T47D (cell line): Measurements from ENCODE around the gene RACGAP1.
"Not testable (repeated sequence)": the region's sequence is repeated elsewhere in the genome, so short reads cannot be mapped to it uniquely, and the experiment has no call there.

ENCODE experiments used
- DNase-seq, 2 experiments: peaks; one replicate each; pipeline versions ENCODE4 v3.0.0 to v3.0.0-alpha.2; 2011 to 2012; ENCODE audit warnings: low read depth in 1 of 2, low spot score in 1 of 2
- JUND ChIP-seq: IDR thresholded peaks from 2 replicates; pipeline ENCODE4 v1.6.1; 2012; ENCODE audit warnings: low read depth
- in situ Hi-C: cut with HindIII; loops from 2 replicates; pipeline ENCODE4 v1.10.0; 2016; ENCODE audit warnings: low sequenced_read_pairs, low pct_unique_long_range_greater_than_20kb

Gene RACGAP1

DNA sequence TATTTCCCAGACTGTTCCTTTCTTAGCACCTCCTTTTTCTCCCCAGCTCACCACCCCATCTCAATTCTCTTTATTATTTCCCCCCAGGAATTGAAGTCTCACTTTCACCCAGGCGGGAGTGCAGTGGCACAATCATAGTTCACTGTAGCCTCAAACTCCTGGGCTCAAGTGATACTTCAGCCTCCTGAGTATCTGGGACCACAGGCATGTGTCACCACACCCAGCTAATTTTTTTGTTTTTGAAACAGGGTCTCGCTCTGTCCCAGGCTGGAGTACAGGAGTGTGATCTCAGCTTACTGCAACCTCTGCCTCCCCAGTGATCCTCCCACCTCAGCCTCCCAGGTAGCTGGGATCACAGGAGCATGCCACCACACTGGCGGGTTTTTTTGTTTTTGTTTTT lies 11.0 kb downstream of the RACGAP1 start:
- no peak for DNase-seq
- no peak for TF ChIP-seq JUND
- in situ Hi-C loops = no loop called here

DNA sequence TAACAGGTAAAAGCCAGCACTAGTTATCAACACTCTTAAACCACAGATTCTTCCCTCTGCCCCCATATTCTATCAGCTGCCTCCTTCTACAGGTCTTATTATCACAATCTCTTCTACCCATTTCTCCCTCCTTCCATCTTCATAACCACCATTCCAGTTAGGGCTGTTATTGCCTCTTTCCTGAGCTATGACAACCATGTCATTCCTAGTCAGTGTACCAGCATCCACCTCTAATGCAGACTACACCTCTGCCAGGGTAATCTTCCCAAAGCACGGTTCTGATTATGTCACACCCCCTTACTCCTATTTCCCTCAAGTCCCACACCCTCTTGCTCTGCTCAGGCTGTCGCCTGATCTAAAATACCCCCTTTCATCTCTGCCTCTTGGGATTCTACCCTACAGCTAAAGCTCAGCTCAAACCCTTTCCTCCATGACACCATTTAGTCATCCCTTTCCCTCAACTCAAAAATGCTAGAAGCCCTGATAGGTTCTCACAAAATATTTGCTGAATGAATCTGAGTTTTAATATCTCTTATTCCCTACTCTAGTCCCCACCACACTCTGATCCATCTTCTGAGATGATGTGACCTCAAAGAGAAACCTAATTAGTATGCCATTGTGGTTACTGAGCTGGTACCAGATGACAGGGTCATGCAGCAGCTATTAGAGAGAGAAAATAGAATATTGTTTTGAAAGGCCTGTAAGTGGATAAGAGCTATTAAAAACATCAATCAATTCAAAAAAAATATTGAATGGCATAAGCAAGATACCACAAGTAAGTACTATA lies 11.7 kb downstream of the RACGAP1 start:
- in situ Hi-C loops = no loop called here
- no peak for DNase-seq

DNA sequence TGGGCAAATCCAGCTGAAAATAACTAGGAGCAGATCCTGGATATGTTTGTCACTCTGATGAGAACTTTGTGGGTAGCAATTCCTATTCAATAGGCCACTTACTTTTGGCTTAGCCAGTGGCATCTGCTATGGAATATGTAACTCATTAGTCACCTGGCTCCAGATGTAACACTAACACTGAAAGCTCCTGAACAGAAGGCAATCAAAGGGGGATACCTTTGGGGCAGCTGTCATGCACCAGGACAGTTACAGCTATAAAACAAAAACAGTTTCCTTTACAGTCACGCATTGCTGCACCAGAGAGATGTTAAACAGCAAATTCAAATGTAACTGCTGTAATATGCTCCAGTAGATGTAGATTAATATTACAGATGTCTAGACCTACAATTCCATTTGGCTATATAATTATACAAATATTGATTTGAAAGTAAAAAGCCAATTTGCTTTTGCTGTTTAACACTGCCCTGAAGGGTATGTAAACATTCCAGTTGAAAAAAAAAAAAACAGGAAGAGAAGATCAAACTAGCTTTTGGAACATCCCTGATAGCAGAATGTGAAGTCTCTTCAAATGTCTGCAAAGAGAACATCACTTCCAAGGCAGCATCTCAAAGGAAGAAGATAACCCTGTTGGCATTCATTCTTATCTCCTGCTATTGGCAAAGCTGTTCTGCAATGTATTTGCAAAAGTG lies 18.4 kb downstream of the RACGAP1 start:
- DNase-seq = no peak
- in situ Hi-C loops = no loop called here
- no peak; the same call in 1 of the 2 replicates for TF ChIP-seq JUND

More for the DNA sequence above, 11.7 kb downstream of the RACGAP1 start:
- no peak for TF ChIP-seq JUND

DNA sequence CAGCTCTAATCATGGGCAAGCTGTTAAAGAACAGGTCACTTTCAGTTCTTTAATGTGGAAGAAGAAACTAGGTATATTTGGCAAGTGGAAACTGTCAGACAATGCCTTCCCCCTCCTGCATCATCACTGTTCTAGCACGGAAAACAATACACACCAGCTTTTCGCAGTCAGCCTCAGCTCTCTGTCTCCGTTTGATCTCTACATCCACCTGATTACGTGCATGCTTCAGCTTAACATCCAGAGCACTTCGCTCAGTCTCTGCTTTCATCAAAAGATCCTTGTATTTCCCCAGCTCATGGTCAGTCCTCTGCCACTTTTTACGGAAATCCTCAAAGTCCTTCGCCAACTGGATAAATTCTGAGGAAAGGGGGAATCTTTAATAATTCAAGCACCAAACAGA lies 19.0 kb downstream of the RACGAP1 start:
- no peak for DNase-seq
- no peak for TF ChIP-seq JUND
- in situ Hi-C loops = no loop called here

DNA sequence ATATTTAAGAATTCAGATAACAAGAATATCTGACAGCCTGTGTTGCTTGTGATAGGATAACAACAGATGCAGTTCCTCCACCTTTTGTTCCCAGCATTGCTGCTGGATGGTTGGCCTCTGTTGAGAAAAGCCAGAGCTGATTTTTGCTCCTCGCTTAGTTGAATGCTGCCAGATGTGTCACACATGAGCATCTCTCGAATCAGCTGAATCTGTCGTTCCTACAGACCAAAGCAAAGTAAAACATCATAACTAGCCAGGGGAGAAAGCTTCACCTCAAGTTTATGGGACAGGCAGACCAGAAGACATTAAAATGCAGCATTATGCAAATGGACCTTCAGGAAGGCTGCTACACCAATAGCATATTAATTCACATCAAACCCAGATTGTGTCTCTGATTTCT lies 20.1 kb downstream of the RACGAP1 start:
- no peak for DNase-seq
- no peak for TF ChIP-seq JUND
- in situ Hi-C loops = no loop called here

DNA sequence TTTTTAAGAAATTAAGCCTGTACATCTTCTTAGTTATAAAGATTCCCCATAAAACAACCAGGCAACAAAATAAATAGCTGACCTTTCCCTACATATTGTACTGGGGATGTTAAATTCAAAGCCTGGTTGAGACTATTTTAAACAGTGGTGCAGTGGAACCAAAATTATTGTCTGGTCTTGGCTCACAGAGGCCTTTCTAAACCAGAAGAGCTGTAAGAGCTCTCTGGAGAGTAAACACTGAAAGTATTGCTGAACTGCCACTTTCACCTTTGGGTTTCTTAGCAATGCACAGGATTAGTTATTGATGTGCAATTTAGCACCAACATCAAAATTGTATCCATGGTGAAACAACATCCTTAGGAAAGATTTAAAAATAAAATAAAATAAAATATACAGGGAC lies 20.6 kb downstream of the RACGAP1 start:
- no peak for DNase-seq
- no peak for TF ChIP-seq JUND
- in situ Hi-C loops = no loop called here

DNA sequence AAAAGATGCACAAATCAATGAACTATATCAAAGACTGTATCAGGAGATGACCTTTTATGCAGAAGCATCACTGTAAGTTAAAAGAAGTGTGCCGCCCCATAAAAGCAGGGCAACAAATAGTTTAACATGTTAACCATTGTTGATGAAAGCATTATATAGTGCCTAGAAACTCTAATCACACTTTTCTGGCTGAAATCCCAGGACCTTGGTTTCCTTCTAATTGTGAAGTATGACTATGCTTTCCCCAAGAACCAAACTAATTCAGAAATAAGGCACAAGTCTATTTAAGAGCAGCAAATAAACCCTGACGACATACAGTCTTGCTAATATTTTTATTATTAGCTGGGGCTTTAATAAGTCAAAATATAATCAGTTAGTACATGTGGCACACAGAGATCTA lies 21.7 kb downstream of the RACGAP1 start:
- TF ChIP-seq JUND = no peak
- no peak for DNase-seq
- in situ Hi-C loops = no loop called here

DNA sequence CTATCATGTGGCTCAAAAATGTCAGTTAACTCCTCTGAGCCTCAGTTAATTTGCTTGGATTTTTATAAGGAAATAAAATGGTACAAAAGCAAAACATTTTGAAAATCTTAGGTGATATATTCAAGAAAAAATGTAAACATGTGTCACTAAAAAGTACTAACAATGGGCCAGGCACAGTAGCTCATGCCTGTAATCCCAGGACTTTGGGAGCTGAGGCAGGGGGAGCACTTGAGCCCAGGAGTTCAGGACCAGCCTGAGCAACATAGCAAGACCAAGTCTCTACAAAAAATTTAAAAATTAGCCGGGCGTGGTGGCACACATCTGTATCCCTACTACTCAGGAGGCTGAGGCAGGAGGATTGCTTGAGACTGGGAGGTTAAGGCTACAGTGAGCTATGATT lies 26.8 kb downstream of the RACGAP1 start:
- no peak for TF ChIP-seq JUND
- in situ Hi-C loops = no loop called here

DNA sequence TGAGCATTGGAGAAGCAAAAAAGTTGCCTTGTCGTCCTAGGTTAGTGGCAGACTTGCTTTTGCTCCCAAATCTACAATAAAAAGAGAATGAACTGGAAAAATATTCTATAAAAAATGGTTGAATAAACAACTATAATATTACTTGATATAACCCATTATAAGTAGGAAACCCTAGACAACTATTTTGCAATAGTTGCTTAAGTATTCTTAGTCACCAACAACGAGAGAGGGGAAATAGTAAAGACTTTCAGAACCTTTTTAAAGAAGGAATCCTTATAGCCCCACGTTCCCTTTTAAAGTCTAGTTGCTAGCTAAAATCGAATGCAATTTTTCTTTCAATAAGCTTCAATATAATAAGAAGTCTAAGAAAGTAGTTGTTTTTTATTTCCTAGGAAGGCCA lies 35.0 kb downstream of the RACGAP1 start:
- no peak for TF ChIP-seq JUND
- DNase-seq = no peak
- in situ Hi-C loops = no loop called here

More for the DNA sequence above, 26.8 kb downstream of the RACGAP1 start:
- DNase-seq = no peak

DNA sequence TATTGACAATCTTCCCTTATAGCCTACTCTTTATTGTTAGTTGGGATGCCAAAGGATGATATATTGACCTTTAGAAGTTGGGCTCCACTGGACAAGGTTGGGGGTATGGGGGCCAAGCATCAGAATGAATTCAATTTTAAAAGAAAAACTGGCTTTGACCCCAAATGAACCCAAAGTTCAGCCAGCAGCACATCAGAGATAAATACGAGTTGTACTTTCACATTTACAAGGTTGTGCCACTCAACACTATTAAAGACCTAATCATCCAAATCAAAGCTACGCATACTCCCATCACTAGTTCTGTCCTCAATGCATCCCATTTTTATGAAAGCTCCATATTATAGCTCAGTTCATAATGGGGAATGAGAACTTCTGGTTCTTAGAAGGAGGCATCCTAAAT lies 35.9 kb downstream of the RACGAP1 start:
- in situ Hi-C loops, DNase-seq: not testable (repeated sequence)

DNA sequence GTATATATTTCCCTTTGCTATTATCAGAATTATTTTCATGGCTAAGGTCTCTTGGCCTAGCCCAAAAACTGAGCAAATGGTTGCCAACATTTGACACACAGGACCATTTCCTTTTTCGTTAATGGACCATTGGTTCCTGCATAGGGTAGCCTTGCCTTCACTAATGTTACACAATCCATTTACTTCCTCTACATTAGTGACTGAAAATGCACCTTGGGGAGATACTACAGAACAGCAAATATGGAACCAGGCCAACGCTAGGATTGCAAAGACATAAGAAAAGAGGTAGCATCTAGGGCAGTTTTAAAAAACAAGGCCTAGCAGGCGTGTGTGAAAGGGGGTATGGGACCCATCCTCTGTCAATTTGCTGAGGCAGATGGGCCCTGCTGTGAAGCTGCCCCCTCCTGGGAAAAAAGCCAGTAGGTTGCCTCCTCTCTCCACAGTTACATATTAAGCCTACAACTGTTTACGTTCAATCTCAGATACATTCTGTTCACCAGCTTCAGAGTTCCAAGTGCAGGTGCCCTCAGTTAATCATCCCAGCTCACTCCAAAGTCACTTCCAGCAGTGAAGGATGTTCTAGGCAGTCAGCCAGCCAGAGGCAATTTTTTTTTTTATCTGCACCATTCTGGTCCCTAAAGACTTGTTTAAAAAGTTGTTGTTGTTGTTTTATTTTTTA lies 37.5 kb downstream of the RACGAP1 start:
- no peak for DNase-seq
- no peak for TF ChIP-seq JUND
- in situ Hi-C loops = no loop called here

DNA sequence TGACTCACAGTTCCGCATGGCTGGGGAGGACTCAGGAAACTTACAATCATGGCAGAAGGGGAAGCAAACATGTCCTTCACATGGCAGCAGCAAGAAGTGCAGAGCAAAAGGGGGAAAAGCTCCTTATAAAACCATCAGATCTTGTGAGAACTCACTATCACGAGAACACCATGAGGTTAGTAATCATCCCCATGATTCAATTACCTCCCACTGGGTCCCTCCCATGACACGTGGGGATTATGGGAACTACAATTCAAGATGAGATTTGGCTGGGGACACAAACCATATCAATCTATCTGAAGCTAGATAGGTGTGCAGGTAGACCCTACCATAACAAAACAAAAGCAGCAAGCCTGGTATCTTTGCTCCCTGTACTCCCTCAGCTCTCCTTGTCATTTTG lies 38.8 kb downstream of the RACGAP1 start:
- DNase-seq, in situ Hi-C loops: not testable (repeated sequence)

DNA sequence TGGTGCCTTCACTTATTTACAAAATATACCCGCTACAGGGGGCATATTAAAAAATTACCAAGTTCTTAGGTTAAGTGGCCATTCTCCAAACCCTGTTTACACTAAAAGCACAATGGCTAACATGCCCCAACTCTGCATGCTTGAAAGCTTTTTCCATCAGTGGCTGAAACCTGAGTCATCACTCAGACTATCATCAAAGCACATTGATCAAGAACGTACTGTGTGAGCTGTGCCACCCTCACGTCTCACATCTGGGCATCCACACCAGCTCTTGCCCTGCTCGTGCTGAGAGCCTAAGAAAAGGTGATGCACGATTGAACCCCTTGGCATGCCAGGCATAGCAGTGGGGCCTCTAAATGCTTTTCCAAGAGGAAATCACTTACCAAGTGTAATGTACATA lies 39.3 kb downstream of the RACGAP1 start:
- no peak for TF ChIP-seq JUND
- DNase-seq = no peak
- in situ Hi-C loops = no loop called here
